Measurements from ENCODE around the gene RIN1. TPM values are rescaled to one million over a fixed set of nuclear protein-coding genes. Genes with fewer than 3 reads are reported as not detected.

The RIN1 gene
- total and polyA plus RNA-seq, 9 of the 15 experiments (the other 6 are each of a cell fraction or from before 2014, with no cell fraction given): 0.01 to 1.2 (median 0.45) TPM; not detected in 1

GRCh38 chr11:66328031-66328301, 8.3 kb downstream of the RIN1 start:
- in situ Hi-C loops (cut with MboI) (loop anchor here (5.0 kb wide), 1 partner anchor 111 kb away; no protein-coding TSS in a partner anchor), intact Hi-C loops (cut with micrococcal nuclease) (loop anchor here (1.0 to 2.0 kb wide), 2 partner anchors 16 to 105 kb away; no protein-coding TSS in a partner anchor)
- peak overlapping the region; percentile 87; the same call in 1 of the 2 replicates for H3K4me2 ChIP-seq (ENCODE audit: insufficient read depth, low read length)
- no TSS peak for BruUV-seq (replicated peaks)
- peaks cover 4% of the 10 kb centered on the region for H3K9me1 ChIP-seq (ENCODE audit: control insufficient read depth, insufficient read depth, low read length)
- H3K36me3 ChIP-seq (ENCODE audit: control insufficient read depth, insufficient read depth, low read length): no peaks in the 10 kb centered on the region
- ChIA-PET POLR2A (no interaction called here), CTCF (ENCODE audit: low intra/inter-chr PET ratio) (interaction anchor here (1.2 to 3.1 kb wide), 3 partner anchors 16 to 105 kb away, joined by 5 to 37 read pairs (median 16); no protein-coding TSS in a partner anchor)
- H2AFZ ChIP-seq (ENCODE audit: low read depth, low read length): peak overlapping the region; percentile 100
- no peaks in the 10 kb centered on the region for H3K79me2 ChIP-seq (ENCODE audit: control insufficient read depth, insufficient read depth, low read length)
- FAIRE-seq: no peak
- ATAC-seq: peak; percentile 31; the same call in 2 of the 3 replicates
- no peak for TF ChIP-seq HSF4 (CRISPR knock-in tag; IDR thresholded peaks at IDR 0.05; ENCODE audit: borderline replicate concordance)
- TF ChIP-seq LCOR (CRISPR knock-in tag; IDR thresholded peaks at IDR 0.05): 0 out of 2 replicates have a peak, but pooled peaks have one; percentile 5
- TF ChIP-seq, protein P1, sequence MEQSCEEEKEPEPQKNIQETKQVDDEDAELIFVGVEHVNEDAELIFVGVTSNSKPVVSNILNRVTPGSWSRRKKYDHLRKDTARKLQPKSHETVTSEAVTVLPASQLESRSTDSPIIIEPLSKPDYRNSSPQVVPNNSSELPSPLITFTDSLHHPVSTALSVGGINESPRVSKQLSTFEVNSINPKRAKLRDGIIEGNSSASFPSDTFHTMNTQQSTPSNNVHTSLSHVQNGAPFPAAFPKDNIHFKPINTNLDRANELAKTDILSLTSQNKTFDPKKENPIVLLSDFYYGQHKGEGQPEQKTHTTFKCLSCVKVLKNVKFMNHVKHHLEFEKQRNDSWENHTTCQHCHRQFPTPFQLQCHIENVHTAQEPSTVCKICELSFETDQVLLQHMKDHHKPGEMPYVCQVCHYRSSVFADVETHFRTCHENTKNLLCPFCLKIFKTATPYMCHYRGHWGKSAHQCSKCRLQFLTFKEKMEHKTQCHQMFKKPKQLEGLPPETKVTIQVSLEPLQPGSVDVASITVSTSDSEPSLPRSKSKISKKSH (CRISPR knock-in tag; IDR thresholded peaks at IDR 0.05): no peak
- H3K27me3 ChIP-seq (ENCODE audit: control insufficient read depth in 2 of 2, insufficient read depth in 2 of 2, low read length in 2 of 2): no peaks in the 10 kb centered on the region
- WGBS (ENCODE audit: insufficient coverage, low coverage, missing lambda C conversion rate): 69% methylated on average over 3 of the region's 3 CpGs
- H3K4me3 ChIP-seq: no peak overlapping the region
- H3K27ac ChIP-seq (ENCODE audit: extremely low read depth, low read depth, low read length): peak overlapping the region; percentile 42; the same call in 2 of the 3 replicates
- peak overlapping the region; percentile 56 to 66; a peak in 3 of 4 replicates for H3K9ac ChIP-seq (ENCODE audit: insufficient read depth in 1 of 2, low read depth in 2 of 2, low read length in 2 of 2)
- no peaks in the 10 kb centered on the region for H4K20me1 ChIP-seq (replicated peaks; ENCODE audit: control insufficient read depth, insufficient read depth, low read length)
- H3K4me1 ChIP-seq (replicated peaks in 1 of 2; ENCODE audit: control insufficient read depth in 2 of 2, insufficient read depth in 2 of 2, low read length in 2 of 2): peaks cover 20 to 65% of the 10 kb centered on the region in 2 experiments; a peak in 4 of 5 replicates
- no peak for DNase-seq (ENCODE audit: extremely low read depth in 1 of 4, low spot score in 3 of 4)
- no peaks in the 10 kb centered on the region for H3K9me3 ChIP-seq (replicated peaks; ENCODE audit: control insufficient read depth, insufficient read depth, low read depth, low read length)

Measured in K562 (cell line).